Measurements from ENCODE around the gene NCK2. TPM values are rescaled to one million over a fixed set of nuclear protein-coding genes. Genes with fewer than 3 reads are reported as not detected.
"Not testable (repeated sequence)": the region's sequence is repeated elsewhere in the genome, so short reads cannot be mapped to it uniquely, and the experiment has no call there.

Gene NCK2
- total RNA-seq, 1 experiment from 2014 or later: 12.4 TPM

DNA sequence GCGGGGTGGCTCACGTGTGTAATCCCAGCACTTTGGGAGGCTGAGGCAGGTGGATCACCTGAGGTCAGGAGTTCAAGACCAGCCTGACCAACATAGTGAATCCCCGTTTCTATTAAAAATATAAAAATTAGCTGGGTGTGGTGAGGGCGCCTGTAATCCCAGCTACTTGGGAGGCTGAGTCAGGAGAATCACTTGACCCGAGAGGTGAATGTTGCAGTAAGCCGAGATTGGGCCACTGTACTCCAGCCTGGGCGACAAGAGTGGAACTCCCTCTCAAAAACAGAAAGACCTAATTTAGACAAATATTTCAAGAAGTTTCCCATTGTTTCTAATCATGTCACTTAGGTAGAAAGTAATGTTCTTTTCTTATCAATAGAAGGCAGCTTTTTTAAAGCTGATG, 26.6 kb downstream of the NCK2 start:
- DNase-seq (ENCODE audit: low spot score); in situ Hi-C loops (cut with HindIII; ENCODE audit: low sequenced_read_pairs): not testable (repeated sequence)

- no peak for DNase-seq (ENCODE audit: low spot score)
- in situ Hi-C loops (cut with HindIII; ENCODE audit: low sequenced_read_pairs): no loop called here
Observed at GRCh38 chr2:105771836-105772235, 27.1 kb downstream of the NCK2 start.

- in situ Hi-C loops (cut with HindIII; ENCODE audit: low sequenced_read_pairs): no loop called here
Observed at GRCh38 chr2:105772362-105772761, 27.6 kb downstream of the NCK2 start.

GRCh38 chr2:105773568-105773967, 28.9 kb downstream of the NCK2 start:
- in situ Hi-C loops (cut with HindIII; ENCODE audit: low sequenced_read_pairs): no loop called here
- no peak for DNase-seq (ENCODE audit: low spot score)

More at GRCh38 chr2:105772362-105772761, 27.6 kb downstream of the NCK2 start:
- no peak for DNase-seq (ENCODE audit: low spot score)

- DNase-seq (ENCODE audit: low spot score): no peak
- in situ Hi-C loops (cut with HindIII; ENCODE audit: low sequenced_read_pairs): no loop called here
Observed at GRCh38 chr2:105774781-105775337, 30.1 kb downstream of the NCK2 start.

DNA sequence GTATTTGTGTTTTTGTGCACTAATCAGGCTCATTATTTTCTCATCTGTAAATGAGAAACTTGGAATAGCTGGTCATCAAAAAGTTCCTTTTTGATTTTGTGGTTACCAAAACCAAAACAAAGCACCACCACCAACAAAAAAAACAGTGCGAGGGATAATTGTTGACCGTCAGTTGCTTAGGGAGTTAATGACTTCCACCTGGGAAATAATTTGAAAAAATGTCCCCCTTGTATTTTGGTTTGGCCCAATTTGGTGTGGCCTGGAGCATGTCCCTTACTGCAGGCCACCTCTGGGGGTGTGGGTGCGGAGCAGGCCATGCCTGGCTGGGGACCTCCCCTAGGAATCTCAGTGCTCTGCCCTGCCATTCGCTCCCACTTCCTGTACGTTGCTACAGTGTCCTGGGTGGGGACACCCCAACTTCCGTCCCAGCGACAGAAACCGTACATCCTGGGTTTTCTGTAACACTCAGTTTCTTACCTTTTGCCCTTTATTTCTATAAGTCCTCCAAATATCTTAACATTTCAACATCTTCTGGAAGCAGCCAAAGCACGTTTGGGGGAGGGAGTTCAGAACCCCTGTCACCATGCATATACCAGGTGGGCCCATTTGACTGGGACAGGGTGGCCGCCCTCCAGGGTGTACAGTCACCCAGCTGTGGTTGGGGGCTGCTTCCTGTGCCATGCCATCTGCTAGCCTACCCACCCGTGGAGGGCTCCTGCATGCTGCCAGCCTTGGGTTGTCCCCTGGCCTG, 31.3 kb downstream of the NCK2 start:
- in situ Hi-C loops (cut with HindIII; ENCODE audit: low sequenced_read_pairs): no loop called here
- no peak for DNase-seq (ENCODE audit: low spot score)

DNA sequence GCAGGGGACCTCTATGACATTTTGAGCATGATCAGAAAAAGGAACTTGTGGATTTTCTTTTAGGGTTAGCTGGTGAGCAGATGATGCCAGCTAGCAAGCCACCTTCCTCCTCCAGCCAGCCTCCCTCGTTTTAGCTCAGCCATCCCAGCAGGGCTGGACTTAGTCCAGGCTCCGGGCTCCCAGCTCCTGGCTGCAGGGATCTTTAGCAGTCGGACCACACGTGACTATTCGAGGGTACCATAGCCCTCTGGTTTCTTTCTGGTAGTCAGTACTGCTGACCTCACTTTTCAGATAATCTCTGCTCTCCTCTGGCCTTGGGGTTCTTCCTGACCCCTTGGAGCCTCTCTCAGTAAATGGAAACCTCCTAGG, 31.8 kb downstream of the NCK2 start:
- peak; percentile 67 for DNase-seq (ENCODE audit: low spot score)
- in situ Hi-C loops (cut with HindIII; ENCODE audit: low sequenced_read_pairs): no loop called here

DNA sequence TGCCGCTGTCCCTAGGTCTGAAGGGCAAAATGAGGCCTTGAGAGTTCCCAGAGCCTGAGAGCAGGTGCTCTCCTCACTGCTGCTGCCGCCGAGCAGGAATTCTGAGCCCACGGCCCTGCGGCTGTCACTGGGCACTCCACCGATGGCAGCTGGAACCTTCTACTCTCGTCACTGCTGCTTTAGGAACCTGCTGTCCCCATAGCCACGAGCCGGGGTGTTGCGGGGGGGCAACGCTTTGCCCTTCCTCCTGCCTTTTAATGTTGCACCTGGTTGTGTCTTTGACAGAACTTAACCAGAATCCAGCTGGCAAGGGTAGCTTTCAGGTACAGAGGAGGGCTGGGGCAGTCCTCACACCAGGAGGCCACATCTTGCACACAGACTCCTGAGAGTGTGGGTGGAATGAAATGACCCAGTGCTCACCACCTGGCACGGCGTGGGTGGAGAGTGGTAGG, 32.3 kb downstream of the NCK2 start:
- in situ Hi-C loops (cut with HindIII; ENCODE audit: low sequenced_read_pairs): no loop called here

GRCh38 chr2:105777506-105778055, 32.9 kb downstream of the NCK2 start:
- in situ Hi-C loops (cut with HindIII; ENCODE audit: low sequenced_read_pairs): no loop called here
- no peak for DNase-seq (ENCODE audit: low spot score)

More for the DNA sequence above, 32.3 kb downstream of the NCK2 start:
- no peak for DNase-seq (ENCODE audit: low spot score)

DNA sequence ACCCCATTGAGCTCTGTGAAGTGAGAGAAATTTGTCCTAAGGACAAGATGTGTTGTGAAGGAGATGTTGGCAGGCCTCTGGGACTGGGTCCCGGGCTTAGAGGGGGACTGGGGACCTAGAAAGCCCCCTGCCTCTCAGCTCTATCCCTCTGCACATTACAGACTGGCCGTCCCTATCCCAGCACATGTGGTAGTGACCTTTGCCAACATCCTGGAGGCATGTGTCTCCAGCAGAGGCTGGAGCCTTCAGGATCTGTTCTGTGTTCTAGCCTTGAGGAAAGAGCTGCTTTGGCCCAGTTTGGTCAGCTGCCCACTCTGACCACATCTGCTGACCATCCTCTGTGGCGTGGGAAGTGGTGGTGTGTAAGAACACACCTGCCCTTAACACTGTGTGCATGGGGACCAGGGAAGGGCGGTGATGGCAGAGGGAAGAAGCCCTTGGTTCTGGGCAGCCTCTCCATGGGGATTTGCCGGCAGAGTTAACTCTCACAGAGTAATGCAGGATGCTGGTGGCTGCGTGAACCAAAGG, 33.4 kb downstream of the NCK2 start:
- no peak for DNase-seq (ENCODE audit: low spot score)
- in situ Hi-C loops (cut with HindIII; ENCODE audit: low sequenced_read_pairs): no loop called here

DNA sequence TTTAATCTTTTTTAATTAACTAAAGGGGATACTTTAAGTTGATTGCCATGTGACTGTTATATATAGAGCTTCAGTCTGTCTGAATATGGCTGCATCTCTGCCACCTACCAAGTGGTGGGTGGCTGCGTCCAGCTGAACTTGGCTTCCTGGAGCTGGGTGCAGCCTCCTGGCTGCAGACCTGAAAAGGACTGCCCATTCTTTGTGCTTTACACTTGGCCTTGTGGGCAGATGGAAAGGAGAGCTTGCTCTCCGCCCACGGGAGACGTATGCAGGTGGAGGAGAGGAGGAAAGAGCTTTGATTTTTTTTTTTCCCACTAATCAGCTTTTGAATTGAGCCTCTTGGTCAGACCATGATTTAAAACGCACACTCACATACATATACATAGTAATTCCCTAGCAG, 34.7 kb downstream of the NCK2 start:
- peak; percentile 59 for DNase-seq (ENCODE audit: low spot score)
- in situ Hi-C loops (cut with HindIII; ENCODE audit: low sequenced_read_pairs): no loop called here

DNA sequence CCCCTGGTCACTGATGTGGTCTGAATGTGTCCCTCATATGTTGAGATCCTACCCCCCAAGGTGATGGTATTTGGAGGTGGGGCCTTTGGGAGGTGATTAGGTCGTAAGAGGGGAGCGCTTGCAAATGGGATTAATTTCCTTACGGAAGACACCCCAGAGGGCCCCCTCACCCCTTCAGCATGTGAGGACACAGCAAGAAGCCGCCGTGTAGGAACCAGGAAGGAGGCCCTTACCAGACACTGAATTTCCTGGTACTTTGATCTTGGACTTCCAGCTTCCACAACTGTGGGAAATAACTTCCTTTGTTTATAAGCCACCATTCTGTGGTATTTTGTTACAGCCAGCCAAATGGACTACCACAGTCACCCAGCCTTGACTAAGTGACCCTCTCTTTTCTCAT, 35.9 kb downstream of the NCK2 start:
- in situ Hi-C loops (cut with HindIII; ENCODE audit: low sequenced_read_pairs): no loop called here
- DNase-seq (ENCODE audit: low spot score): no peak

DNA sequence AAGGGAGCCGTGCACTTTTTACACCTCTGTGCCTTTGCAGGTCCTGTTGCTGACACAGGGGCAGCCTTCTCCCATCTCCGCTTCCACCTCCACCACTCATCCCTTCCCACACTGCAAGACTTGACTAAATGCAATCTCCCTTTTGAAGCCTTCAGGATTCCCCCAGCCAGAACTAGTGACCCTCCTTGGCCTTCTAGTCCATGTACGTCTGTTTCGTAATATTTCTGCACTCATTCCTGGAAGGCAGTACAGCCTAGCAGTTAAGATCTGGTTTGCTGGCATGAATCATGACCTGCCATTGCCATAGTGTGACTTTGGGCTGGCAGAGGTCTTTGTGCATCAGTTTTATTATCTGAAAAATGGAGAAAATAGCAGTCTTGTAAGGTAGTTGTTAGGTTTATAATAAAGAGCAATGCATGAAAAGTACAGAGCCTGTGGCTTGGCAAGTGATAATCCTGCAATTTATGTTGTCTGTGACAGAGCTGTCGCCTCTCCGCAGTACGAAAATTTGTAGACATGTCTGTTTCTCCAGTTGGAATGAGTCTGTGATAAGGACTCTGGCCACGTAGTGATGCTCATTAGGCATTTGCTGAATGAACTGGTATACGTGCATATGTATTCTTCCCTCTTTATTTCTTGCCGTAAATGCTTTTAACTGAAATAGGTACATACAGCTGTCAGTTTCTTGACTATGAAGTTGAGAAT, 36.7 kb downstream of the NCK2 start:
- in situ Hi-C loops (cut with HindIII; ENCODE audit: low sequenced_read_pairs): no loop called here

DNA sequence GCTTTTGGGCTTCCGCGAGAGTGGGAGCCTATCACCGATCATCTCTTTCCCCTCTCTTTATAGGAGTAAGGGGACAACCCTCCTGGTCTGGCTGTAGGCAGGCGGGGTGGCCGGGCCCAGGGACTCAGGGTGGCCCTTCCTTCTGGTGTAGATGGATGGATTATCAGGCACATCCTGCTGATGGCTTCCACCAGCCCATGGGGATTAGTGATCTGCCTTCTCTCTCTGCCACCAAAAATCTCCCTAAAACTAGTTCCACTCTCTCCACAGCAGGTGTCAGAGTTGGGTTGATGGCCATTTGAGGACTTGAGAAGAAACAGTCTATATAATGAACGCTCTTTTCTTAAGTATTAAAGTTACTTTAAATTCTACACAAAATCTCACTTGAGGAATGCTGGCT, 37.4 kb downstream of the NCK2 start:
- no peak for DNase-seq (ENCODE audit: low spot score)
- in situ Hi-C loops (cut with HindIII; ENCODE audit: low sequenced_read_pairs): no loop called here

More for the DNA sequence above, 36.7 kb downstream of the NCK2 start:
- DNase-seq (ENCODE audit: low spot score): no peak

GRCh38 chr2:105782646-105783045, 37.9 kb downstream of the NCK2 start:
- DNase-seq (ENCODE audit: low spot score): no peak
- in situ Hi-C loops (cut with HindIII; ENCODE audit: low sequenced_read_pairs): no loop called here

DNA sequence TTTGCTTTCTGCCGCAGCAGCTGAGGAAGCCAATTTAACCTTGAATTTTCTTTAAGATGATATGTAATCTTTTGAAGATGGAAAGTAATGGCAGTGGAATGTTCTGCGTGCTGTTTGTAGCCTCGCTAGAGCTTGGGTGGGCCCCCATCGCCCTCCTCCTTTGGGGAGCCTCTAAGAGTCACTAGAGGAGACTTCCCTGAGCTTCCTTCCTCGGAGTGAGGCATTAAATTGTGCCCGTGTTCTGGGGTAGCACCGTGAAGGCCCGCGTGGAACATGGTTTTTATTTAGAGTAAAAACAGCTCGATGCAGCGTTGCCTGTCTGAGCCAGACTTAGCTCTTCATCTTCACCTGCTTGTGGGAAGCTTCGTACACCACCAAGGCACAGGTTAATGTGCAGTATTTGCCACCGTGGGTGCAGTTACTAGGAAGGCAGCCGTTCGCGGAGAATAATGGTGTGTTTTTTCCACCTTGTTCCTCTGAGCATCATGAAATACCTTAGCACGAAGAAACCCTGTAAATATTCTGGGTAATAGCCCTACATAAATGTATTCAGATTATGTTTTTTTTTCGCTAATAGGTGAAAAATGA, 38.5 kb downstream of the NCK2 start:
- no peak for DNase-seq (ENCODE audit: low spot score)
- in situ Hi-C loops (cut with HindIII; ENCODE audit: low sequenced_read_pairs): no loop called here

GRCh38 chr2:105783972-105784371, 39.3 kb downstream of the NCK2 start:
- DNase-seq (ENCODE audit: low spot score): no peak
- in situ Hi-C loops (cut with HindIII; ENCODE audit: low sequenced_read_pairs): no loop called here

GRCh38 chr2:105784589-105784988, 39.9 kb downstream of the NCK2 start:
- in situ Hi-C loops (cut with HindIII; ENCODE audit: low sequenced_read_pairs): no loop called here
- no peak for DNase-seq (ENCODE audit: low spot score)

GRCh38 chr2:105785095-105785847, 40.6 kb downstream of the NCK2 start:
- DNase-seq (ENCODE audit: low spot score): no peak
- in situ Hi-C loops (cut with HindIII; ENCODE audit: low sequenced_read_pairs): no loop called here

Data from G401 (cell line).